Measurements from ENCODE around the gene GRIK4. TPM values are rescaled to one million over a fixed set of nuclear protein-coding genes. Genes with fewer than 3 reads are reported as not detected.
A peak's percentile ranks its signal among the peaks of the same experiment; 100 is the strongest.

GRIK4 gene
- total RNA-seq, 1 donor from 2014 or later: 0.06 TPM

DNA sequence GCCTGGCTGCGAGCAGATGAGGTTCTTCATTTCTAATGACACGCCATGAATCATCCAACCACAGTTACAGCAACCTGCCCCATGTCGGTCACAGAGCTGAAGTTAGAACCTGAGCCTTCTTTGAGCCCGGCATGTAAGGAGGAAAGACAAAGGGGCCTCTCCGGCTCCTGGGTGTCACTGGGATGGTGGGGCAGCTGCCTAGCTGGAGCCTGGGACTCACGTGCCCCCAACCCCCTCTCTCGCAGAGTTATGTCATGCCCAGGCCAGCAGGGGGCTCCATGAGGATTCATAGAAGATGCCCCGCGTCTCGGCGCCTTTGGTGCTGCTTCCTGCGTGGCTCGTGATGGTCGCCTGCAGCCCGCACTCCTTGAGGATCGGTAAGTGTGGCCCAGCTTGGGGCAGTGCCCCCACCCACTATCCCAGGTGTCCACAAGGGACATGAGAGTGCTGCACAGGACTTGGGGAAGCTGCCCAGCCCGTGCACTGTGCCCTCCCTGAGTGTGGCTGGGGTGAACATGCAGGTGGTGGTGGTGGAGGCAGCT is 148.5 kb downstream of the GRIK4 start:
- no peak overlapping the region for H3K4me3 ChIP-seq (ENCODE audit: low read depth, low read length)
- peak; percentile 57 for TF ChIP-seq CTCF (conservative IDR thresholded peaks at IDR 0.05; ENCODE audit: low read depth, low read length)
- DNase-seq (ENCODE audit: low read depth): no peak

- DNase-seq (ENCODE audit: low read depth): no peak
- no peak overlapping the region for H3K4me3 ChIP-seq (ENCODE audit: low read depth, low read length)
- TF ChIP-seq CTCF (conservative IDR thresholded peaks at IDR 0.05; ENCODE audit: low read depth, low read length): no peak
Measured at GRCh38 chr11:120662071-120662676, 150.6 kb downstream of the GRIK4 start.

- no peak for TF ChIP-seq CTCF (conservative IDR thresholded peaks at IDR 0.05; ENCODE audit: low read depth, low read length)
- DNase-seq (ENCODE audit: low read depth): no peak
- no peak overlapping the region for H3K4me3 ChIP-seq (ENCODE audit: low read depth, low read length)
Measured at GRCh38 chr11:120663142-120663541, 151.6 kb downstream of the GRIK4 start.

DNA sequence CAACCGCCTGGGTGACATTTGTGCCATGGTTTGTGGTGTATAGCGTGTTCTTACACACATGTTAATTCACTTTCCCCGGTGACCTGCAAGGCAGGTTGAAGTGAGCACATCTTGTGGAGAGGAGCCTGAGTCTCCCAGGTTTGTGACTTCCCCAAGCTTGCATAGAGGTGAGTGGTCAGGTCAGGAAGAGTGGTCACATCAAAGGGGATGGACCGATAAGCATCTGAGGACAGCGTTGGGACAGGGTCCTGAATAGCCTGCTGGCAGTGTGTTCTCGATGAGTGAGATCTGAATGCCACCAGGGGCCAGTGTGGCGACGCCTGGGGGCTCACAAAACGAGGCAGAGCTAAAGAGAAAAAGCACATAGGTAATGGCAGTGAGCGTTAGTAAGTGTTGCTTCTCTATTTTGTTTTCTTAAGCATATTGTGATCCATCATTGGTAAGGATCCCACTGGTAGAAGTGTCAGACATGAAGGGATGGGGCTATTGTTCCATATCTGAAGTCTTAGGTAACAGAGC is 154.6 kb downstream of the GRIK4 start:
- no peak for DNase-seq (ENCODE audit: low read depth)
- TF ChIP-seq CTCF (conservative IDR thresholded peaks at IDR 0.05; ENCODE audit: low read depth, low read length): no peak
- H3K4me3 ChIP-seq (ENCODE audit: low read depth, low read length): no peak overlapping the region

DNA sequence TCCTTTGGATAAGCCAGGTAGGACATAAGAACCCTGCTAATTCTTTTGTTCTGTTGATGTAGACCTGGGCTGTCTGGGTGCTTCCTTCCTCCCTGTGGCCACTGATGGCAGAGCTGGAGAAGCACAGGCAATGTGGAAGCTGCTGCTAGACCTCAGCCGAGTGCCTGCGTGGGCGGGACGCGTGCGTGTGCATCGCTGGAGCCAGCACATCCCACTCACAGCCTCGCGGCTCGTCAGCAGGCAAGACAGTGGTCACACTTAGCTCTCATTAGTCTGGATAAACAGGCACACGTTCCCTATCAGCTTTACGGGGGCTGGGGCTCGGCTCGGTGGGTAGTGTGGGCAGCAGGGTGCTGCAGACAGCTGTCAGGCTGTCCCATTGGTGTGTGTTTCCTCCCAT is 155.7 kb downstream of the GRIK4 start:
- TF ChIP-seq CTCF (conservative IDR thresholded peaks at IDR 0.05; ENCODE audit: low read depth, low read length): no peak
- DNase-seq (ENCODE audit: low read depth): no peak
- H3K4me3 ChIP-seq (ENCODE audit: low read depth, low read length): no peak overlapping the region

DNA sequence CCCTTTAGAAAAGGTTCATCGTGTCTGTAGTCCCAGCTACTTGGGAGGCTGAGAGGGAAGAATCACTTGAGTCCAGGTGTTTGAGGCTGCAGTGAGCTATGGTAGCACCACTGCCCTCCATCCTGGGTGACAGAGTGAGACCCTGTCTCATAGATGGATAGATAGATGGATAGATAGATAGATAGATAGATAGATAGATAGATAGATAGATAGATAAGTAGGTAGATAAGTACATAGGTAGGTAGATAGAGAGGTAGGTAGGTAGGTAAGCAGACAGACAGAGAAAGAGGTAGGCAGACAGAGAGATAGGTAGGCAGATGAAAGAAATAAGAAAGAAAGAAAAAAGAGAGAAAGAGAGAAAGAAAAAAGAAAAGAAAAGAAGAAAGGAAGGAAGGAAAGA is 156.4 kb downstream of the GRIK4 start:
- no peak overlapping the region for H3K4me3 ChIP-seq (ENCODE audit: low read depth, low read length)
- no peak for DNase-seq (ENCODE audit: low read depth)
- TF ChIP-seq CTCF (conservative IDR thresholded peaks at IDR 0.05; ENCODE audit: low read depth, low read length): no peak

GRCh38 chr11:120668537-120668936 is 157.0 kb downstream of the GRIK4 start:
- no peak for TF ChIP-seq CTCF (conservative IDR thresholded peaks at IDR 0.05; ENCODE audit: low read depth, low read length)
- DNase-seq (ENCODE audit: low read depth): no peak
- H3K4me3 ChIP-seq (ENCODE audit: low read depth, low read length): no peak overlapping the region
